T-helper 1 cell (primary cell): ENCODE results near the gene SLC47A2.

Experiments used
- DNase-seq, 5 donors: peaks; one replicate each; pipeline ENCODE4 v3.0.0-alpha.2; 2012 to 2020

The SLC47A2 gene

GRCh38 chr17:19727501-19728078 lies 11.2 kb upstream of the SLC47A2 start:
- DNase-seq, result no peak

- DNase-seq, result no peak
These were observed 10.4 kb upstream of the SLC47A2 start for GRCh38 chr17:19726631-19727376.

- DNase-seq, result no peak
These were observed 9.1 kb upstream of the SLC47A2 start for GRCh38 chr17:19725486-19725885.

- peak in 3 of 5 donors; percentile 19 to 68 (median 19) for DNase-seq
These were observed 8.4 kb upstream of the SLC47A2 start for GRCh38 chr17:19724501-19725420.

GRCh38 chr17:19723964-19724363 lies 7.6 kb upstream of the SLC47A2 start:
- DNase-seq, result no peak

- DNase-seq, result no peak
These were observed 4.4 kb upstream of the SLC47A2 start for GRCh38 chr17:19720631-19721426.

- no peak for DNase-seq
These were observed 3.8 kb upstream of the SLC47A2 start for GRCh38 chr17:19720210-19720475.

GRCh38 chr17:19719355-19720209 lies 3.2 kb upstream of the SLC47A2 start:
- no peak for DNase-seq

- no peak for DNase-seq
These were observed 2.4 kb upstream of the SLC47A2 start for GRCh38 chr17:19718613-19719354.

- no peak for DNase-seq
These were observed 1.7 kb upstream of the SLC47A2 start for GRCh38 chr17:19718041-19718612.

- no peak for DNase-seq
These were observed 1.1 kb upstream of the SLC47A2 start for GRCh38 chr17:19717411-19717908.

GRCh38 chr17:19717031-19717360 lies 612 bp upstream of the SLC47A2 start:
- no peak for DNase-seq

GRCh38 chr17:19714542-19715411 lies 1.6 kb downstream of the SLC47A2 start:
- DNase-seq, result no peak

- DNase-seq, result no peak
These were observed 2.5 kb downstream of the SLC47A2 start for GRCh38 chr17:19713901-19714361.

GRCh38 chr17:19713462-19713861 lies 2.9 kb downstream of the SLC47A2 start:
- no peak for DNase-seq

- DNase-seq, result no peak
These were observed 3.9 kb downstream of the SLC47A2 start for GRCh38 chr17:19712436-19713004.

- DNase-seq, result no peak
These were observed 6.5 kb downstream of the SLC47A2 start for GRCh38 chr17:19709841-19710240.

GRCh38 chr17:19708431-19709175 lies 7.8 kb downstream of the SLC47A2 start:
- DNase-seq, result no peak
